A549 (cell line): ENCODE data around the gene BICDL1. TPM values are rescaled to one million over a fixed set of nuclear protein-coding genes. Genes with fewer than 3 reads are reported as not detected.
A peak's percentile ranks its signal among the peaks of the same experiment; 100 is the strongest.

Experiments
- ATAC-seq, 2 experiments: fragments of 200-7000 bp in 1 of 2; fragments of >200 bp in 1 of 2; cut with Nextera tagmentation in 1 of 2; cut with Tn5 transposase in 1 of 2; 3 replicates each; pipeline versions ENCODE4 v1.8.0 to v1.9.1; 2018 to 2020; ENCODE audit warnings: mild to moderate bottlenecking in 1 of 2, moderate library complexity in 1 of 2
- CTCF ChIA-PET: fragments of 300-600 bp; sonication (Branson Sonifier 250); formaldehyde crosslinking; extraction: SDS; loops from one replicate; lab custom pipeline; 2021; ENCODE audit warnings: antibody characterized with exemption, inconsistent platforms; lab: Yijun Ruan, JAX
- POLR2A ChIA-PET: fragments of 350-600 bp; formaldehyde crosslinking; extraction: SDS; loops from one replicate; lab custom pipeline; 2021; ENCODE audit warnings: antibody characterized with exemption, inconsistent platforms; lab: Yijun Ruan, JAX
- DNase-seq, 2 experiments: peaks; one replicate each; pipeline versions ENCODE4 v3.0.0 to v3.0.0-alpha.2; 2011 to 2016; ENCODE audit warnings: low read depth in 1 of 2, low spot score in 1 of 2
- FAIRE-seq: peaks from 2 replicates; lab custom pipeline; 2011; peaks lifted over from hg19 to GRCh38; lab: Jason Lieb, UNC
- H3K27ac ChIP-seq, 2 experiments: fragments of >200 bp; sonication (Bioruptor Twin); formaldehyde crosslinking; 3 replicates each; pipeline ENCODE4 v1.5.1; 2016 to 2017
- H3K4me1 ChIP-seq: fragments of >200 bp; sonication (Bioruptor Twin); formaldehyde crosslinking; 3 replicates; pipeline ENCODE4 v1.6.1; 2016
- H3K4me2 ChIP-seq: fragments of >200 bp; sonication (Bioruptor Twin); formaldehyde crosslinking; 3 replicates; pipeline ENCODE4 v1.6.1; 2016
- H3K4me3 ChIP-seq: fragments of >200 bp; sonication (Bioruptor Twin); formaldehyde crosslinking; 3 replicates; pipeline ENCODE4 v1.5.1; 2016
- H3K9me3 ChIP-seq: fragments of >200 bp; sonication (Bioruptor Twin); formaldehyde crosslinking; 3 replicates; pipeline ENCODE4 v1.6.1; 2016
- CBX2 ChIP-seq: fragments of 200-600 bp; sonication (generic); IDR thresholded peaks from 2 replicates; pipeline ENCODE4 v1.6.1; 2016; ENCODE audit warnings: low read depth, mild to moderate bottlenecking, borderline replicate concordance
- CBX8 ChIP-seq: fragments of 200-600 bp; sonication (generic); IDR thresholded peaks from 2 replicates; pipeline ENCODE4 v1.6.1; 2016
- CEBPB ChIP-seq, 2 experiments: fragments of >200 bp in 1 of 2; sonication (Bioruptor Twin) in 1 of 2; formaldehyde crosslinking in 1 of 2; IDR thresholded peaks; 2 replicates each; pipeline ENCODE4 v1.6.1; 2012 to 2016
- CHD4 ChIP-seq: fragments of 200-600 bp; sonication (generic); IDR thresholded peaks from 2 replicates; pipeline ENCODE4 v1.6.1; 2016; ENCODE audit warnings: antibody characterized with exemption, mild to moderate bottlenecking, borderline replicate concordance
- ESRRA ChIP-seq: fragments of 150-350 bp; IDR thresholded peaks from 2 replicates; pipeline ENCODE4 v1.6.1; 2014; ENCODE audit warnings: mild to moderate bottlenecking, low read length, borderline replicate concordance
- FOSL2 ChIP-seq, 2 experiments: fragments of 450-650 bp in 1 of 2; fragments of >200 bp in 1 of 2; sonication (Bioruptor Twin) in 1 of 2; formaldehyde crosslinking; IDR thresholded peaks; 2 replicates each; pipeline versions ENCODE4 v1.5.0 to v1.6.1; 2016 to 2020; ENCODE audit warnings: mild to moderate bottlenecking in 1 of 2, moderate library complexity in 1 of 2
- HDAC2 ChIP-seq: fragments of 200-600 bp; sonication (generic); IDR thresholded peaks from 2 replicates; pipeline ENCODE4 v1.6.1; 2016
- HOXA7 ChIP-seq: fragments of 250-450 bp; sonication (Bioruptor Pico); IDR thresholded peaks from 2 replicates; pipeline ENCODE4 v1.5.0; 2020; ENCODE audit warnings: mild to moderate bottlenecking, moderate library complexity
- JUN ChIP-seq, 2 experiments: fragments of >200 bp; sonication (Bioruptor Twin); formaldehyde crosslinking; IDR thresholded peaks; 2 replicates in 1 of 2; 3 replicates in 1 of 2; pipeline ENCODE4 v1.6.1; 2016 to 2017
- JUNB ChIP-seq: fragments of >200 bp; sonication (Bioruptor Twin); formaldehyde crosslinking; IDR thresholded peaks from 2 replicates; pipeline ENCODE4 v1.6.1; 2016
- MYC ChIP-seq: IDR thresholded peaks from 2 replicates; pipeline ENCODE4 v1.6.1; 2012; ENCODE audit warnings: mild to moderate bottlenecking, inconsistent platforms, low read length, improper control_type of control experiment, borderline replicate concordance
- NFE2L2 ChIP-seq: fragments of 150-350 bp; conservative IDR thresholded peaks from 2 replicates; pipeline ENCODE4 v1.6.1; 2014; ENCODE audit warnings: low read length
- POLR2A ChIP-seq: IDR thresholded peaks from 2 replicates; pipeline ENCODE4 v1.6.1; 2012; ENCODE audit warnings: mild to moderate bottlenecking, low read length
- RAD21 ChIP-seq, 2 experiments: fragments of >200 bp in 1 of 2; sonication (Bioruptor Twin) in 1 of 2; formaldehyde crosslinking in 1 of 2; IDR thresholded peaks in 1 of 2; conservative IDR thresholded peaks in 1 of 2; 2 replicates in 1 of 2; 3 replicates in 1 of 2; pipeline ENCODE4 v1.6.1; 2012 to 2018; ENCODE audit warnings: inconsistent platforms in 1 of 2
- SREBF2 ChIP-seq: fragments of 450-650 bp; IDR thresholded peaks from 2 replicates; pipeline ENCODE4 v1.6.1; 2014; ENCODE audit warnings: mild to moderate bottlenecking, moderate library complexity
- TFCP2L1 ChIP-seq: fragments of 250-450 bp; sonication (Bioruptor Pico); IDR thresholded peaks from 2 replicates; pipeline ENCODE4 v1.5.0; 2021; ENCODE audit warnings: mild to moderate bottlenecking
- TP53 ChIP-seq: fragments of 250-450 bp; sonication (Bioruptor Pico); IDR thresholded peaks from 2 replicates; pipeline ENCODE4 v1.5.0; 2021; ENCODE audit warnings: mild to moderate bottlenecking, moderate library complexity
- ZFP36 ChIP-seq: fragments of 450-650 bp; IDR thresholded peaks from 2 replicates; pipeline ENCODE4 v1.6.1; 2014; ENCODE audit warnings: borderline replicate concordance; ENCODE audit not compliant: partially characterized antibody
- ZNF302 ChIP-seq: fragments of 250-450 bp; sonication (Bioruptor Pico); IDR thresholded peaks from 2 replicates; pipeline ENCODE4 v1.9.0; 2021; ENCODE audit warnings: inconsistent platforms, mild to moderate bottlenecking, moderate library complexity
- ZSCAN20 ChIP-seq: fragments of 250-450 bp; sonication (Bioruptor Pico); IDR thresholded peaks from 2 replicates; pipeline ENCODE4 v1.8.0; 2022; ENCODE audit warnings: mild to moderate bottlenecking, moderate library complexity
- WGBS: methylation state at CpG from one replicate; pipeline ENCODE4 v1.1.6; 2017; ENCODE audit errors: missing lambda C conversion rate; 5-methylcytosine and 5-hydroxymethylcytosine counted together
- polyA plus RNA-seq, 4 experiments: library from polyadenylated mRNA; depleted of rRNA in 3 of 4; stranded (reverse); fragments of >200 nt; fragmentation: RNase III in 1 of 4; extraction: RNeasy Plus Mini Kit Qiagen cat#74134 plus additional on column Dnase treatment in 1 of 4; gene quantifications; 2 replicates in 3 of 4; 3 replicates in 1 of 4; pipeline ENCODE4 v1.2.3, GENCODE V29; 2011 to 2017
- TF ChIP-seq, protein P1 (sequence below): fragments of 450-650 bp; IDR thresholded peaks from 2 replicates; pipeline ENCODE4 v1.6.1; 2014; ENCODE audit warnings: antibody characterized with exemption
- TF ChIP-seq, protein P2 (sequence below): fragments of >200 bp; sonication (Bioruptor Twin); formaldehyde crosslinking; IDR thresholded peaks from 2 replicates; pipeline ENCODE4 v1.6.1; 2016
- TF ChIP-seq, protein P3 (sequence below): fragments of 200-600 bp; sonication (generic); IDR thresholded peaks from 2 replicates; pipeline ENCODE4 v1.6.1; 2016; ENCODE audit warnings: antibody characterized with exemption, mild to moderate bottlenecking, moderate library complexity
- TF ChIP-seq, protein P4 (sequence below): fragments of >200 bp; sonication (Bioruptor Twin); formaldehyde crosslinking; IDR thresholded peaks from 3 replicates; pipeline ENCODE4 v1.5.1; 2016
- TF ChIP-seq, protein P5 (sequence below): IDR thresholded peaks from 2 replicates; pipeline ENCODE4 v1.6.1; 2012

The BICDL1 gene
- polyA plus RNA-seq, 2 of the 4 experiments (the other 2 are of a cell fraction), result 3.8 to 4.5 TPM

DNA sequence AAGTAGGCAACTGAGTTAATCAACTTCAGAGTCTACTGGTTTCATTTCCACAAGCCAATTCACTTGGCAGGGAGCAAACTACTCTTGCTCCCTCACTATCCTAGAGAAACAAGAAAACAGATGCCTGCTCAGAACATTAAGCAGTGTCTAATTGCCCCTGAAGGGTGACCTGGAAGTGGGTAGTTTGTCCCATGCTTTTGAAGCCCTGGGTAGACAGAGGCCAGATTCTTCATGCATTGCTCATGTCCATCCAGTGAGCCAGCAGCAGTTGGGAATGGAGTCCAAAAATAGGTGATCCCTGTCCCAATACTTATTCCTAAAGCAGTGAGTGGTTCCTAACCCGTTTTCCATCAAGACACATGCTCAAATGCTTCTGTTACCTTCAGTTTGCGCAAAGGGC, 48.8 kb downstream of the BICDL1 start:
- WGBS, result 62% methylated on average over 2 of the region's 2 CpGs
- peak in 1 of 2 experiments; percentile 38; a peak in 2 of 6 replicates for ATAC-seq
- H3K27ac ChIP-seq, result no peak overlapping the region
- no peaks in the 10 kb centered on the region for H3K9me3 ChIP-seq
- TF ChIP-seq NFE2L2 (no peak), TFCP2L1 (CRISPR knock-in tag) (no peak), HOXA7 (no peak), CBX8 (no peak), MYC (no peak)
- TF ChIP-seq, protein P1, sequence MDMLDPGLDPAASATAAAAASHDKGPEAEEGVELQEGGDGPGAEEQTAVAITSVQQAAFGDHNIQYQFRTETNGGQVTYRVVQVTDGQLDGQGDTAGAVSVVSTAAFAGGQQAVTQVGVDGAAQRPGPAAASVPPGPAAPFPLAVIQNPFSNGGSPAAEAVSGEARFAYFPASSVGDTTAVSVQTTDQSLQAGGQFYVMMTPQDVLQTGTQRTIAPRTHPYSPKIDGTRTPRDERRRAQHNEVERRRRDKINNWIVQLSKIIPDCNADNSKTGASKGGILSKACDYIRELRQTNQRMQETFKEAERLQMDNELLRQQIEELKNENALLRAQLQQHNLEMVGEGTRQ, result no peak
- TF ChIP-seq, protein P2, sequence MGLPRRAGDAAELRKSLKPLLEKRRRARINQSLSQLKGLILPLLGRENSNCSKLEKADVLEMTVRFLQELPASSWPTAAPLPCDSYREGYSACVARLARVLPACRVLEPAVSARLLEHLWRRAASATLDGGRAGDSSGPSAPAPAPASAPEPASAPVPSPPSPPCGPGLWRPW, result no peak
- TF ChIP-seq, all 56 proteins: peak for 0
- CTCF ChIA-PET, result no interaction called here
- no peak for FAIRE-seq
- Histone ChIP-seq H3K4me2 (no peak overlapping the region), H3K4me1 (no peaks in the 10 kb centered on the region), H3K4me3 (no peak overlapping the region)
- POLR2A ChIA-PET, result no interaction called here
- no peak for DNase-seq

DNA sequence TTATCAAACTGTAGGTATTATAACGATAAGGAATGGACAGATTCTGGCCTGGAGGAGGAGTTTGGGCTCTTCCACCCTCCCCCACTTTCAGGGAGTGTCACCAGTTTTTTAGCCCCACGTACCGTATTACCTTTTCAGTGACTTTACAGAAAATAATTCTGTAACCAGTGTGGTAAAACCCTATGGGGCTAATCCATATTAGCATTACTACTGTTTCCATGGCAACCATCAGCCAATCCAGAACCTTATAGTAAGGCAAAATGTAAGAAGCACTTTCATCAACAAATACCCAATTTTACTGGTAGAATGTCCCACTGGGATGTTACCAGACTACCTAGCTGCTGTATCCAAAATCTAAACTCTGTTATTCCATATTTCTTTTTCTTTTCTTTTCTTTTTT, 50.7 kb downstream of the BICDL1 start:
- no peak for TF ChIP-seq HDAC2
- TF ChIP-seq RAD21 (conservative IDR thresholded peaks at IDR 0.05 in 1 of 2, IDR thresholded peaks at IDR 0.05 in 1 of 2), result no peak
- TF ChIP-seq, protein P1, result no peak
- TF ChIP-seq ZFP36, result no peak
- TF ChIP-seq CEBPB (IDR thresholded peaks at IDR 0.05), result no peak
- TF ChIP-seq TP53 (CRISPR knock-in tag), result no peak
- no peak for TF ChIP-seq JUNB
- TF ChIP-seq SREBF2, result no peak
- no peak for TF ChIP-seq FOSL2 (IDR thresholded peaks at IDR 0.05)
- TF ChIP-seq FOSL2 (CRISPR knock-in tag; IDR thresholded peaks at IDR 0.05), result no peak
- no peak for TF ChIP-seq POLR2A
- TF ChIP-seq, protein P3, sequence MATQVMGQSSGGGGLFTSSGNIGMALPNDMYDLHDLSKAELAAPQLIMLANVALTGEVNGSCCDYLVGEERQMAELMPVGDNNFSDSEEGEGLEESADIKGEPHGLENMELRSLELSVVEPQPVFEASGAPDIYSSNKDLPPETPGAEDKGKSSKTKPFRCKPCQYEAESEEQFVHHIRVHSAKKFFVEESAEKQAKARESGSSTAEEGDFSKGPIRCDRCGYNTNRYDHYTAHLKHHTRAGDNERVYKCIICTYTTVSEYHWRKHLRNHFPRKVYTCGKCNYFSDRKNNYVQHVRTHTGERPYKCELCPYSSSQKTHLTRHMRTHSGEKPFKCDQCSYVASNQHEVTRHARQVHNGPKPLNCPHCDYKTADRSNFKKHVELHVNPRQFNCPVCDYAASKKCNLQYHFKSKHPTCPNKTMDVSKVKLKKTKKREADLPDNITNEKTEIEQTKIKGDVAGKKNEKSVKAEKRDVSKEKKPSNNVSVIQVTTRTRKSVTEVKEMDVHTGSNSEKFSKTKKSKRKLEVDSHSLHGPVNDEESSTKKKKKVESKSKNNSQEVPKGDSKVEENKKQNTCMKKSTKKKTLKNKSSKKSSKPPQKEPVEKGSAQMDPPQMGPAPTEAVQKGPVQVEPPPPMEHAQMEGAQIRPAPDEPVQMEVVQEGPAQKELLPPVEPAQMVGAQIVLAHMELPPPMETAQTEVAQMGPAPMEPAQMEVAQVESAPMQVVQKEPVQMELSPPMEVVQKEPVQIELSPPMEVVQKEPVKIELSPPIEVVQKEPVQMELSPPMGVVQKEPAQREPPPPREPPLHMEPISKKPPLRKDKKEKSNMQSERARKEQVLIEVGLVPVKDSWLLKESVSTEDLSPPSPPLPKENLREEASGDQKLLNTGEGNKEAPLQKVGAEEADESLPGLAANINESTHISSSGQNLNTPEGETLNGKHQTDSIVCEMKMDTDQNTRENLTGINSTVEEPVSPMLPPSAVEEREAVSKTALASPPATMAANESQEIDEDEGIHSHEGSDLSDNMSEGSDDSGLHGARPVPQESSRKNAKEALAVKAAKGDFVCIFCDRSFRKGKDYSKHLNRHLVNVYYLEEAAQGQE, result no peak
- TF ChIP-seq, protein P4, sequence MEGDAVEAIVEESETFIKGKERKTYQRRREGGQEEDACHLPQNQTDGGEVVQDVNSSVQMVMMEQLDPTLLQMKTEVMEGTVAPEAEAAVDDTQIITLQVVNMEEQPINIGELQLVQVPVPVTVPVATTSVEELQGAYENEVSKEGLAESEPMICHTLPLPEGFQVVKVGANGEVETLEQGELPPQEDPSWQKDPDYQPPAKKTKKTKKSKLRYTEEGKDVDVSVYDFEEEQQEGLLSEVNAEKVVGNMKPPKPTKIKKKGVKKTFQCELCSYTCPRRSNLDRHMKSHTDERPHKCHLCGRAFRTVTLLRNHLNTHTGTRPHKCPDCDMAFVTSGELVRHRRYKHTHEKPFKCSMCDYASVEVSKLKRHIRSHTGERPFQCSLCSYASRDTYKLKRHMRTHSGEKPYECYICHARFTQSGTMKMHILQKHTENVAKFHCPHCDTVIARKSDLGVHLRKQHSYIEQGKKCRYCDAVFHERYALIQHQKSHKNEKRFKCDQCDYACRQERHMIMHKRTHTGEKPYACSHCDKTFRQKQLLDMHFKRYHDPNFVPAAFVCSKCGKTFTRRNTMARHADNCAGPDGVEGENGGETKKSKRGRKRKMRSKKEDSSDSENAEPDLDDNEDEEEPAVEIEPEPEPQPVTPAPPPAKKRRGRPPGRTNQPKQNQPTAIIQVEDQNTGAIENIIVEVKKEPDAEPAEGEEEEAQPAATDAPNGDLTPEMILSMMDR, result no peak
- TF ChIP-seq CBX2, result no peak
- TF ChIP-seq ESRRA, result no peak
- no peak for TF ChIP-seq ZSCAN20 (CRISPR knock-in tag)
- no peak for TF ChIP-seq CHD4
- TF ChIP-seq TFCP2L1 (CRISPR knock-in tag), result no peak
- TF ChIP-seq ZNF302 (CRISPR knock-in tag), result no peak
- no peak for TF ChIP-seq JUN (IDR thresholded peaks at IDR 0.05)
- TF ChIP-seq, protein P5, sequence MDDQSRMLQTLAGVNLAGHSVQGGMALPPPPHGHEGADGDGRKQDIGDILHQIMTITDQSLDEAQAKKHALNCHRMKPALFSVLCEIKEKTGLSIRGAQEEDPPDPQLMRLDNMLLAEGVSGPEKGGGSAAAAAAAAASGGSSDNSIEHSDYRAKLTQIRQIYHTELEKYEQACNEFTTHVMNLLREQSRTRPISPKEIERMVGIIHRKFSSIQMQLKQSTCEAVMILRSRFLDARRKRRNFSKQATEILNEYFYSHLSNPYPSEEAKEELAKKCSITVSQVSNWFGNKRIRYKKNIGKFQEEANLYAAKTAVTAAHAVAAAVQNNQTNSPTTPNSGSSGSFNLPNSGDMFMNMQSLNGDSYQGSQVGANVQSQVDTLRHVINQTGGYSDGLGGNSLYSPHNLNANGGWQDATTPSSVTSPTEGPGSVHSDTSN, result no peak
- Histone ChIP-seq H3K4me2 (no peak overlapping the region), H3K4me3 (no peak overlapping the region), H3K27ac (no peak overlapping the region), H3K9me3 (no peaks in the 10 kb centered on the region), H3K4me1 (no peaks in the 10 kb centered on the region)
- DNase-seq, result no peak
- 90% methylated on average over 3 of the region's 3 CpGs for WGBS
- ChIA-PET POLR2A (no interaction called here), CTCF (no interaction called here)
- FAIRE-seq, result no peak
- ATAC-seq, result no peak
